ENCODE measurements around the gene MACROD1. TPM values are rescaled to one million over a fixed set of nuclear protein-coding genes. Genes with fewer than 3 reads are reported as not detected.

Gene MACROD1
- total RNA-seq, 2 donors from 2014 or later, result 33.5 to 68.2 TPM

- Histone ChIP-seq H3K27me3 (replicated peaks; ENCODE audit: insufficient read depth) (no peaks in the 10 kb centered on the region), H3K4me1 (replicated peaks) (no peaks in the 10 kb centered on the region), H3K36me3 (no peaks in the 10 kb centered on the region), H3K27ac (no peak overlapping the region), H3K4me3 (no peak overlapping the region), H3K9me3 (no peaks in the 10 kb centered on the region)
- intact Hi-C loops (cut with DNase I), result no loop called here
- WGBS, result 65% methylated on average over 19 of the region's 19 CpGs
- no peak for DNase-seq (ENCODE audit: low spot score)
- TF ChIP-seq POLR2AphosphoS5 (IDR thresholded peaks at IDR 0.05) (no peak), CTCF (IDR thresholded peaks at IDR 0.05) (no peak), POLR2A (IDR thresholded peaks at IDR 0.05) (no peak)
These were observed 64.5 kb downstream of the MACROD1 start for GRCh38 chr11:64101461-64101860.

GRCh38 chr11:64100782-64101353 lies 65.0 kb downstream of the MACROD1 start:
- 88% methylated on average over 7 of the region's 7 CpGs for WGBS
- Histone ChIP-seq H3K36me3 (no peaks in the 10 kb centered on the region), H3K27ac (no peak overlapping the region), H3K4me3 (no peak overlapping the region), H3K9me3 (no peaks in the 10 kb centered on the region), H3K4me1 (replicated peaks) (no peaks in the 10 kb centered on the region), H3K27me3 (replicated peaks; ENCODE audit: insufficient read depth) (no peaks in the 10 kb centered on the region)
- TF ChIP-seq POLR2AphosphoS5 (IDR thresholded peaks at IDR 0.05) (no peak), CTCF (IDR thresholded peaks at IDR 0.05) (no peak), POLR2A (IDR thresholded peaks at IDR 0.05) (no peak)
- intact Hi-C loops (cut with DNase I), result no loop called here
- DNase-seq (ENCODE audit: low spot score), result no peak

- H3K4me3 ChIP-seq, result no peak overlapping the region
- WGBS, result 82% methylated on average over 8 of the region's 8 CpGs
- H3K36me3 ChIP-seq, result no peaks in the 10 kb centered on the region
- intact Hi-C loops (cut with DNase I), result no loop called here
- no peak for DNase-seq (ENCODE audit: low spot score)
- H3K27ac ChIP-seq, result no peak overlapping the region
- TF ChIP-seq CTCF (IDR thresholded peaks at IDR 0.05) (no peak), POLR2AphosphoS5 (IDR thresholded peaks at IDR 0.05) (no peak), POLR2A (IDR thresholded peaks at IDR 0.05) (no peak)
- no peaks in the 10 kb centered on the region for H3K4me1 ChIP-seq (replicated peaks)
- no peaks in the 10 kb centered on the region for H3K27me3 ChIP-seq (replicated peaks; ENCODE audit: insufficient read depth)
- no peaks in the 10 kb centered on the region for H3K9me3 ChIP-seq
These were observed 65.6 kb downstream of the MACROD1 start for GRCh38 chr11:64100360-64100759.

GRCh38 chr11:64099436-64099835 lies 66.5 kb downstream of the MACROD1 start:
- no peaks in the 10 kb centered on the region for H3K36me3 ChIP-seq
- DNase-seq (ENCODE audit: low spot score), result no peak
- intact Hi-C loops (cut with DNase I), result no loop called here
- no peak overlapping the region for H3K4me3 ChIP-seq
- H3K4me1 ChIP-seq (replicated peaks), result no peaks in the 10 kb centered on the region
- no peaks in the 10 kb centered on the region for H3K9me3 ChIP-seq
- TF ChIP-seq CTCF (IDR thresholded peaks at IDR 0.05) (no peak), POLR2AphosphoS5 (IDR thresholded peaks at IDR 0.05) (no peak), POLR2A (IDR thresholded peaks at IDR 0.05) (no peak)
- H3K27me3 ChIP-seq (replicated peaks; ENCODE audit: insufficient read depth), result no peaks in the 10 kb centered on the region
- H3K27ac ChIP-seq, result no peak overlapping the region
- WGBS, result 97% methylated on average over 4 of the region's 4 CpGs

- H3K27me3 ChIP-seq (replicated peaks; ENCODE audit: insufficient read depth), result no peaks in the 10 kb centered on the region
- no peaks in the 10 kb centered on the region for H3K9me3 ChIP-seq
- intact Hi-C loops (cut with DNase I), result no loop called here
- no peaks in the 10 kb centered on the region for H3K36me3 ChIP-seq
- TF ChIP-seq POLR2A (IDR thresholded peaks at IDR 0.05) (no peak), CTCF (IDR thresholded peaks at IDR 0.05) (no peak), POLR2AphosphoS5 (IDR thresholded peaks at IDR 0.05) (no peak)
- no peaks in the 10 kb centered on the region for H3K4me1 ChIP-seq (replicated peaks)
- no peak for DNase-seq (ENCODE audit: low spot score)
- no peak overlapping the region for H3K4me3 ChIP-seq
- 93% methylated on average over 6 of the region's 6 CpGs for WGBS
- no peak overlapping the region for H3K27ac ChIP-seq
These were observed 67.5 kb downstream of the MACROD1 start for GRCh38 chr11:64098318-64098831.

All from prostate gland (tissue), 2 donors.